ENCODE data around the gene SIAH1. TPM values are rescaled to one million over a fixed set of nuclear protein-coding genes. Genes with fewer than 3 reads are reported as not detected.

Gene SIAH1
- total and polyA plus RNA-seq, 2 of the 8 experiments (the other 6 are each of a cell fraction or from before 2014, with no cell fraction given), result 19.5 to 33.9 TPM

- no peaks in the 10 kb centered on the region for H3K27me3 ChIP-seq (replicated peaks in 1 of 4; ENCODE audit: control insufficient read depth in 3 of 4, extremely low read depth in 1 of 4, insufficient read depth in 3 of 4, low read length in 3 of 4)
- H3K14ac ChIP-seq (ENCODE audit: insufficient read length), result no peak overlapping the region
- H4K8ac ChIP-seq (ENCODE audit: extremely low read depth, insufficient read depth, low read length), result no peak overlapping the region
- H4K91ac ChIP-seq (replicated peaks; ENCODE audit: insufficient read length, low read length), result no peak overlapping the region
- H3K36me3 ChIP-seq (ENCODE audit: control insufficient read depth in 2 of 4, insufficient read depth in 4 of 4, low read length in 3 of 4), result no peaks in the 10 kb centered on the region
- peaks cover 7% of the 10 kb centered on the region in 2 experiments for H4K20me1 ChIP-seq (replicated peaks in 1 of 2; ENCODE audit: control insufficient read depth in 1 of 2, insufficient read depth in 2 of 2, low read length in 2 of 2)
- FAIRE-seq, result no peak
- POLR2A ChIA-PET (ENCODE audit: partially characterized antibody), result interaction anchor here (1.3 to 11.9 kb wide), 2 partner anchors 13 to 26 kb away, joined by 4 to 156 read pairs; no protein-coding TSS in a partner anchor
- no peak overlapping the region for H2BK20ac ChIP-seq (ENCODE audit: low read length)
- H3K79me1 ChIP-seq (ENCODE audit: low read depth, low read length), result no peaks in the 10 kb centered on the region; the same call in 1 of the 2 replicates
- H3K9ac ChIP-seq (replicated peaks in 1 of 4; ENCODE audit: extremely low read depth in 1 of 4, low read depth in 3 of 4, low read length in 3 of 4), result no peak overlapping the region
- no peak overlapping the region for H3K4ac ChIP-seq (replicated peaks; ENCODE audit: insufficient read length, low read depth, low read length)
- peaks cover 9% of the 10 kb centered on the region for H3K23me2 ChIP-seq (ENCODE audit: low read depth, low read length)
- no peak overlapping the region for H3K27ac ChIP-seq (ENCODE audit: low read depth, low read length)
- no peaks in the 10 kb centered on the region for H3K9me3 ChIP-seq (ENCODE audit: insufficient read depth in 2 of 2, low read depth in 1 of 2, low read length in 1 of 2)
- no peak overlapping the region for H3K4me2 ChIP-seq (ENCODE audit: insufficient read depth in 1 of 2, low read depth in 2 of 2, low read length in 2 of 2)
- no peak overlapping the region for H3K4me3 ChIP-seq (ENCODE audit: extremely low read depth in 1 of 4, insufficient read depth in 2 of 4, low read depth in 3 of 4, low read length in 4 of 4)
- no peak overlapping the region for H2BK15ac ChIP-seq (ENCODE audit: low read length)
- H3K18ac ChIP-seq (ENCODE audit: extremely low read depth, low read length), result no peak overlapping the region
- WGBS, 2 experiments (ENCODE audit: extremely low coverage in 1 of 2, insufficient coverage in 1 of 2, insufficient read length in 1 of 2, insufficient replicate concordance in 2 of 2, low coverage in 1 of 2, low lambda C conversion rate in 2 of 2, missing lambda C conversion rate in 1 of 2), result 90% methylated on average over 5 of the region's 5 CpGs; no CpG with 5 or more reads in 1 of the 2 experiments
- H2BK12ac ChIP-seq (ENCODE audit: low read depth, low read length), result no peak overlapping the region
- H4K5ac ChIP-seq (ENCODE audit: insufficient read length, low read depth, low read length), result no peak overlapping the region
- H2BK5ac ChIP-seq (ENCODE audit: low read depth, low read length), result no peak overlapping the region
- H3K79me2 ChIP-seq (ENCODE audit: control insufficient read depth in 1 of 2, insufficient read depth in 2 of 2, low read length in 2 of 2), result peaks cover 49 to 84% of the 10 kb centered on the region in 2 experiments
- H3K4me1 ChIP-seq (replicated peaks in 1 of 4; ENCODE audit: control insufficient read depth in 3 of 4, insufficient read depth in 4 of 4, low read length in 3 of 4), result peaks cover 0 to 17% (median 12%) of the 10 kb centered on the region in 4 experiments
- CTCF ChIA-PET (ENCODE audit: partially characterized antibody), result no interaction called here
- no peak overlapping the region for H2BK120ac ChIP-seq (replicated peaks; ENCODE audit: low read depth, low read length)
- no peak overlapping the region for H2AK5ac ChIP-seq (ENCODE audit: low read depth, low read length)
- H3K23ac ChIP-seq (ENCODE audit: insufficient read length), result no peak overlapping the region
- no peak for DNase-seq (ENCODE audit: low read depth in 1 of 2, low spot score in 2 of 2)
- no peak overlapping the region for H2AFZ ChIP-seq (ENCODE audit: low read length)
- no peak overlapping the region for H3K56ac ChIP-seq (replicated peaks; ENCODE audit: insufficient read length, low read depth, low read length)
- TF ChIP-seq CTCF (IDR thresholded peaks at IDR 0.05; ENCODE audit: control extremely low read depth in 1 of 3, insufficient read depth in 1 of 3, low read depth in 1 of 3, low read length in 3 of 3), result no peak
- no peak for TF ChIP-seq BCL11A (IDR thresholded peaks at IDR 0.05; ENCODE audit: low read depth in 2 of 2, low read length in 2 of 2)
- no peak for TF ChIP-seq CBX8 (IDR thresholded peaks at IDR 0.05; ENCODE audit: borderline replicate concordance, low read depth, low read length)
- TF ChIP-seq NRF1 (IDR thresholded peaks at IDR 0.05; ENCODE audit: low read depth, low read length), result no peak
- no peak for TF ChIP-seq TEAD4 (IDR thresholded peaks at IDR 0.05; ENCODE audit: low read depth, low read length)
- TF ChIP-seq JUN (IDR thresholded peaks at IDR 0.05; ENCODE audit: low read depth, low read length), result no peak
- TF ChIP-seq, protein P1, sequence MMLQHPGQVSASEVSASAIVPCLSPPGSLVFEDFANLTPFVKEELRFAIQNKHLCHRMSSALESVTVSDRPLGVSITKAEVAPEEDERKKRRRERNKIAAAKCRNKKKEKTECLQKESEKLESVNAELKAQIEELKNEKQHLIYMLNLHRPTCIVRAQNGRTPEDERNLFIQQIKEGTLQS (IDR thresholded peaks at IDR 0.05; ENCODE audit: insufficient read depth, low read depth, low read length), result no peak
- TF ChIP-seq KDM1A (IDR thresholded peaks at IDR 0.05; ENCODE audit: borderline replicate concordance, low read length), result no peak
- TF ChIP-seq CHD1 (IDR thresholded peaks at IDR 0.05; ENCODE audit: low read depth, low read length), result no peak
- no peak for TF ChIP-seq JUND (IDR thresholded peaks at IDR 0.05; ENCODE audit: low read length)
- no peak for TF ChIP-seq BRCA1 (IDR thresholded peaks at IDR 0.05; ENCODE audit: low read depth, low read length)
- TF ChIP-seq EZH2 (IDR thresholded peaks at IDR 0.05; ENCODE audit: low read depth, low read length, severe bottlenecking), result no peak
Measured at GRCh38 chr16:48381201-48381600, 4.0 kb downstream of the SIAH1 start.

Measured in H1 (cell line).